Kidney (tissue), 14 donors: Measurements from ENCODE around the gene CENPM. TPM values are rescaled to one million over a fixed set of nuclear protein-coding genes. Genes with fewer than 3 reads are reported as not detected.

Experiments used
- DNase-seq, 5 donors: peaks; one replicate each; pipeline ENCODE4 v3.0.0-alpha.2; 2013 to 2020
- FAIRE-seq: peaks from 2 replicates; lab custom pipeline; 2012; peaks lifted over from hg19 to GRCh38; lab: Jason Lieb, UNC
- H3K27ac ChIP-seq, 2 donors: one replicate each; pipeline ENCODE4 v1.7.0; 2013; ENCODE audit warnings: low read depth in 2 of 2, low read length in 2 of 2, inconsistent platforms in 1 of 2
- H3K27me3 ChIP-seq: one replicate; pipeline ENCODE4 v1.7.1; 2013; ENCODE audit warnings: low read length, inconsistent platforms; ENCODE audit not compliant: control insufficient read depth, insufficient read depth
- H3K36me3 ChIP-seq, 3 donors: one replicate each; pipeline versions ENCODE4 v1.7.0 to v1.7.1; 2013; ENCODE audit warnings: low read length in 3 of 3, control low read depth in 1 of 3, inconsistent platforms in 1 of 3; ENCODE audit not compliant: insufficient read depth in 3 of 3, control insufficient read depth in 2 of 3
- H3K4me1 ChIP-seq, 3 donors: one replicate each; pipeline versions ENCODE4 v1.7.0 to v1.7.1; 2013; ENCODE audit warnings: low read length in 3 of 3, inconsistent platforms in 1 of 3, low read depth in 1 of 3; ENCODE audit not compliant: control insufficient read depth in 2 of 3, insufficient read depth in 2 of 3
- H3K4me3 ChIP-seq, 3 donors: one replicate each; pipeline versions ENCODE4 v1.7.0 to v1.8.1; 2013; ENCODE audit warnings: low read length in 3 of 3, control low read depth in 1 of 3, inconsistent platforms in 1 of 3
- H3K9ac ChIP-seq, 3 donors: one replicate each; pipeline versions ENCODE4 v1.7.0 to v1.7.1; 2013; ENCODE audit warnings: low read length in 3 of 3, control low read depth in 1 of 3, inconsistent platforms in 1 of 3
- H3K9me3 ChIP-seq, 3 donors: one replicate each; pipeline versions ENCODE4 v1.7.0 to v1.7.1; 2013; ENCODE audit warnings: low read length in 3 of 3, control low read depth in 1 of 3, inconsistent platforms in 1 of 3; ENCODE audit not compliant: control insufficient read depth in 2 of 3, insufficient read depth in 1 of 3
- CTCF ChIP-seq: IDR thresholded peaks from 3 replicates; pipeline ENCODE4 v1.5.1; 2012; ENCODE audit warnings: mild to moderate bottlenecking, moderate library complexity, borderline replicate concordance; ENCODE audit not compliant: insufficient read depth; ENCODE audit errors: extremely low read depth
- intact Hi-C: fragments of 100-400 bp; cut with DNase I; formaldehyde crosslinking; loops from one replicate; pipeline ENCODE4 v1.11.1; 2022
- microRNA-seq: library from miRNA; unstranded; fragments of <30 nt; microRNA quantifications from one replicate; pipeline ENCODE4 v1.2.0, GENCODE V29; 2020
- polyA plus RNA-seq: library from polyadenylated mRNA; stranded (reverse); fragments of 350-450 nt; fragmentation: Illumina TruSeq; extraction: RNeasy Lipid Tissue Mini Kit (QIAGEN cat#74804); gene quantifications from one replicate; pipeline ENCODE4 v1.2.3, GENCODE V29; 2014; ENCODE audit warnings: low read depth, low replicate concordance; ENCODE audit not compliant: insufficient read depth
- total RNA-seq: library from RNA; stranded (reverse); fragmentation: NEBNext Ultra II Directional; extraction: Animal tissue kit (Norgen Biotek cat#: 25700); gene quantifications from one replicate; pipeline ENCODE4 v1.2.1, GENCODE V29; 2021
- donor health status: control.
- donor health status: control.
- donor health status: control.
- donor health status: control.
- donor health status: control.
- donor health status: DM: yes; HTN: yes; CAD: no.
- donor health status: Normal renal cell carcinoma (clear cell type).

Gene CENPM
- total and polyA plus RNA-seq, 2 donors from 2014 or later, result 2.8 TPM

- intact Hi-C loops, result no loop called here
- no peak overlapping the region for H3K27ac ChIP-seq
Observed at GRCh38 chr22:41893591-41894375, 53.2 kb downstream of the CENPM start.

GRCh38 chr22:41892721-41893120 is 54.2 kb downstream of the CENPM start:
- Histone ChIP-seq H3K27ac (no peak overlapping the region), H3K9ac (no peak overlapping the region), H3K9me3 (no peaks in the 10 kb centered on the region), H3K4me3 (no peak overlapping the region), H3K4me1 (no peaks in the 10 kb centered on the region), H3K36me3 (peaks cover 3 to 39% (median 25%) of the 10 kb centered on the region in 3 donors), H3K27me3 (no peaks in the 10 kb centered on the region)
- intact Hi-C loops, result no loop called here
- FAIRE-seq (no peak), DNase-seq (no peak)
- TF ChIP-seq CTCF, result no peak

More at GRCh38 chr22:41893591-41894375, 53.2 kb downstream of the CENPM start:
- Histone ChIP-seq H3K9ac (no peak overlapping the region), H3K9me3 (no peaks in the 10 kb centered on the region), H3K4me1 (no peaks in the 10 kb centered on the region), H3K36me3 (peaks cover 3 to 37% (median 27%) of the 10 kb centered on the region in 3 donors), H3K27me3 (no peaks in the 10 kb centered on the region), H3K4me3 (no peak overlapping the region)
- DNase-seq, result no peak
- no peak for FAIRE-seq
- TF ChIP-seq CTCF, result no peak

- H3K36me3 ChIP-seq, result peaks cover 3 to 30% (median 21%) of the 10 kb centered on the region in 3 donors
- no peak for DNase-seq
- H3K4me3 ChIP-seq, result no peak overlapping the region
- no peak overlapping the region for H3K9ac ChIP-seq
- H3K27me3 ChIP-seq, result no peaks in the 10 kb centered on the region
- intact Hi-C loops, result no loop called here
- no peaks in the 10 kb centered on the region for H3K4me1 ChIP-seq
- no peak for FAIRE-seq
- no peaks in the 10 kb centered on the region for H3K9me3 ChIP-seq
- H3K27ac ChIP-seq, result no peak overlapping the region
- no peak for TF ChIP-seq CTCF
Observed at GRCh38 chr22:41891407-41891806, 55.5 kb downstream of the CENPM start.

Small RNAs within 50 kb of the gene (microRNA-seq; reads per million reads assigned to microRNA genes)
- 130 reads per million, percentile 56 among the genes with 10 or more reads in this experiment for gene MIR33A

Other genes starting within 250 kb of the CENPM start
- gene MEI1, start 247.6 kb downstream of the CENPM start, total RNA-seq, result 14.6 TPM
- gene MEI1, start 247.6 kb downstream of the CENPM start, polyA plus RNA-seq, result 2.4 TPM
- gene CCDC134, start 146.5 kb downstream of the CENPM start, total RNA-seq, result 12.2 TPM
- 5.0 TPM for gene CCDC134, start 146.5 kb downstream of the CENPM start, polyA plus RNA-seq
- 71.4 TPM for gene SREBF2, start 114.0 kb downstream of the CENPM start, total RNA-seq
- 49.2 TPM for gene SREBF2, start 114.0 kb downstream of the CENPM start, polyA plus RNA-seq
- gene SHISA8, start 32.1 kb downstream of the CENPM start, total RNA-seq, result 0.35 TPM
- 0.47 TPM for gene SHISA8, start 32.1 kb downstream of the CENPM start, polyA plus RNA-seq
- gene TNFRSF13C, start 20.3 kb downstream of the CENPM start, total RNA-seq, result 2.9 TPM
- gene TNFRSF13C, start 20.3 kb downstream of the CENPM start, polyA plus RNA-seq, result not detected
- 0.22 TPM for gene SEPTIN3, start 22.3 kb upstream of the CENPM start, total RNA-seq
- gene SEPTIN3, start 22.3 kb upstream of the CENPM start, polyA plus RNA-seq, result 0.49 TPM
- gene WBP2NL, start 51.6 kb upstream of the CENPM start, total RNA-seq, result 2.5 TPM
- gene WBP2NL, start 51.6 kb upstream of the CENPM start, polyA plus RNA-seq, result 0.84 TPM
- 29.8 TPM for gene NAGA, start 123.7 kb upstream of the CENPM start, total RNA-seq
- gene NAGA, start 123.7 kb upstream of the CENPM start, polyA plus RNA-seq, result 27.0 TPM
- 10.4 TPM for gene PHETA2, start 127.1 kb upstream of the CENPM start, total RNA-seq
- gene PHETA2, start 127.1 kb upstream of the CENPM start, polyA plus RNA-seq, result 6.3 TPM
- 113 TPM for gene SMDT1, start 132.5 kb upstream of the CENPM start, total RNA-seq
- gene SMDT1, start 132.5 kb upstream of the CENPM start, polyA plus RNA-seq, result 264 TPM
- 69.0 TPM for gene NDUFA6, start 143.6 kb upstream of the CENPM start, total RNA-seq
- 317 TPM for gene NDUFA6, start 143.6 kb upstream of the CENPM start, polyA plus RNA-seq
- gene CYP2D6, start 183.7 kb upstream of the CENPM start, total RNA-seq, result 3.2 TPM
- gene CYP2D6, start 183.7 kb upstream of the CENPM start, polyA plus RNA-seq, result 0.39 TPM